Peyer's patch (tissue), 4 donors: ENCODE results near the gene EFNA5.

Experiments
- CTCF ChIP-seq, 6 experiments: fragments of 450-650 bp in 4 of 6; fragments of 200-600 bp in 2 of 6; sonication (generic) in 1 of 6; IDR thresholded peaks; one replicate each; pipeline ENCODE4 v1.5.1; 2017 to 2019; ENCODE audit warnings: antibody characterized with exemption in 6 of 6, mild to moderate bottlenecking in 3 of 6, moderate library complexity in 1 of 6
- POLR2A ChIP-seq, 2 donors: fragments of 450-650 bp; IDR thresholded peaks; one replicate each; pipeline ENCODE4 v1.5.1; 2017; ENCODE audit warnings: antibody characterized with exemption in 2 of 2, mild to moderate bottlenecking in 2 of 2, moderate library complexity in 2 of 2

- TF ChIP-seq POLR2A (IDR thresholded peaks at IDR 0.05) (no peak), CTCF (IDR thresholded peaks at IDR 0.05) (no peak)
These were observed 333.5 kb downstream of the EFNA5 start for GRCh38 chr5:107337281-107337680.
